ENCODE measurements around the gene HMGN1. TPM values are rescaled to one million over a fixed set of nuclear protein-coding genes. Genes with fewer than 3 reads are reported as not detected.

Gene HMGN1
- 143 and 303 TPM in 2 replicates for total RNA-seq

GRCh38 chr21:39348355-39349210, at the start of gene HMGN1:
Gene HMGN1, minus strand, starts transcription at chr21:39349088. Its CDS starts 171 bp downstream, at chr21:39348917.

GRCh38 chr21:39313571-39314142, 35.2 kb downstream of the HMGN1 start, which contains the start of gene BRWD1:
Gene BRWD1, minus strand, starts transcription at chr21:39313632. Its CDS starts 141 bp downstream, at chr21:39313491.

Other genes starting within 250 kb of the HMGN1 start
- gene PSMG1, start 165.6 kb downstream of the HMGN1 start, total RNA-seq: 36.2 and 50.0 TPM in 2 replicates
- gene BRWD1, start 35.5 kb downstream of the HMGN1 start, total RNA-seq: 48.5 and 60.9 TPM in 2 replicates
- gene LCA5L, start 96.7 kb upstream of the HMGN1 start, total RNA-seq: 0.66 and 0.87 TPM in 2 replicates
- gene SH3BGR, start 102.9 kb upstream of the HMGN1 start, total RNA-seq: 2.2 and 2.8 TPM in 2 replicates